D721Med (cell line): ENCODE measurements around the gene AP2S1.

ENCODE experiments used
- DNase-seq: peaks from one replicate; pipeline ENCODE4 v3.0.0; 2011; ENCODE audit warnings: low spot score; ENCODE audit not compliant: insufficient read length
- FAIRE-seq: peaks from 2 replicates; lab custom pipeline; 2011; peaks lifted over from hg19 to GRCh38; lab: Jason Lieb, UNC
- TF ChIP-seq, protein P1 (sequence below): IDR thresholded peaks from 2 replicates; pipeline ENCODE4 v1.5.1; 2012; ENCODE audit warnings: mild to moderate bottlenecking, control low read depth; ENCODE audit not compliant: insufficient read depth; ENCODE audit errors: missing control alignments

Gene AP2S1

DNA sequence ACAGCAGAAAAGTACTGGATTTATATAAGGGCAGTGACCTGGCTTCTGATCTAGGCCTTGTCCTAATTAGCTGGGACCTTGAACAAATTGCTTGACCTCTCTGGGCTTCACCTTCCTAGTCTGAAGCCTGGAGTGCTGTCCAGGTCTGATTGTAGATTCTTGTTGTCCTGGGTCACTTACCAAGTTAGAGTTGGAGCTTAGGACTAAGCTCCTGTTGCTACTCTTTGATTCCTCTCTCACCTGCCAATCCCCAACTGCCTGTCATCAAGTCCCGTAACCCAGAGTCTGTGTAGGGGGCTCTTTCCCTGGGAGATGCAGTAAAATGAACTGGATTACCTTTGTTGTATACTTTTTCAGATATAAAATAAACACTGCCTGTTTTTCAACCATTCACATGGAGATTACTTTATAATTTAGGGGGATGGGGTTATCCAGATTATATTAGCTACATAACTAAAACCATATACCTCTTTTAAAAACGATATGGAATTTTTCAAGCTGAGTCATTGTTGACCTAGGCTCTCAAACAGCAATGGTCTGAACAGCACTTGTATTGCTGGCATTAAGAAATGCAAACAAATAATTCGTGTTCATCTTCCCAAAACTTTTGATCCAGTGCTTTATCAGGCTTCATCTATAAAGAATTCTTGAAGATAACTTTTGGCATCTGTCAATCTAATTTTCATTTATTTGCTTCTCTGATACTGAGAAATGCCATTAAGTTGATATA lies 15.9 kb upstream of the AP2S1 start:
- DNase-seq (no peak), FAIRE-seq (no peak)
- TF ChIP-seq, protein P1, sequence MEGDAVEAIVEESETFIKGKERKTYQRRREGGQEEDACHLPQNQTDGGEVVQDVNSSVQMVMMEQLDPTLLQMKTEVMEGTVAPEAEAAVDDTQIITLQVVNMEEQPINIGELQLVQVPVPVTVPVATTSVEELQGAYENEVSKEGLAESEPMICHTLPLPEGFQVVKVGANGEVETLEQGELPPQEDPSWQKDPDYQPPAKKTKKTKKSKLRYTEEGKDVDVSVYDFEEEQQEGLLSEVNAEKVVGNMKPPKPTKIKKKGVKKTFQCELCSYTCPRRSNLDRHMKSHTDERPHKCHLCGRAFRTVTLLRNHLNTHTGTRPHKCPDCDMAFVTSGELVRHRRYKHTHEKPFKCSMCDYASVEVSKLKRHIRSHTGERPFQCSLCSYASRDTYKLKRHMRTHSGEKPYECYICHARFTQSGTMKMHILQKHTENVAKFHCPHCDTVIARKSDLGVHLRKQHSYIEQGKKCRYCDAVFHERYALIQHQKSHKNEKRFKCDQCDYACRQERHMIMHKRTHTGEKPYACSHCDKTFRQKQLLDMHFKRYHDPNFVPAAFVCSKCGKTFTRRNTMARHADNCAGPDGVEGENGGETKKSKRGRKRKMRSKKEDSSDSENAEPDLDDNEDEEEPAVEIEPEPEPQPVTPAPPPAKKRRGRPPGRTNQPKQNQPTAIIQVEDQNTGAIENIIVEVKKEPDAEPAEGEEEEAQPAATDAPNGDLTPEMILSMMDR: no peak

DNA sequence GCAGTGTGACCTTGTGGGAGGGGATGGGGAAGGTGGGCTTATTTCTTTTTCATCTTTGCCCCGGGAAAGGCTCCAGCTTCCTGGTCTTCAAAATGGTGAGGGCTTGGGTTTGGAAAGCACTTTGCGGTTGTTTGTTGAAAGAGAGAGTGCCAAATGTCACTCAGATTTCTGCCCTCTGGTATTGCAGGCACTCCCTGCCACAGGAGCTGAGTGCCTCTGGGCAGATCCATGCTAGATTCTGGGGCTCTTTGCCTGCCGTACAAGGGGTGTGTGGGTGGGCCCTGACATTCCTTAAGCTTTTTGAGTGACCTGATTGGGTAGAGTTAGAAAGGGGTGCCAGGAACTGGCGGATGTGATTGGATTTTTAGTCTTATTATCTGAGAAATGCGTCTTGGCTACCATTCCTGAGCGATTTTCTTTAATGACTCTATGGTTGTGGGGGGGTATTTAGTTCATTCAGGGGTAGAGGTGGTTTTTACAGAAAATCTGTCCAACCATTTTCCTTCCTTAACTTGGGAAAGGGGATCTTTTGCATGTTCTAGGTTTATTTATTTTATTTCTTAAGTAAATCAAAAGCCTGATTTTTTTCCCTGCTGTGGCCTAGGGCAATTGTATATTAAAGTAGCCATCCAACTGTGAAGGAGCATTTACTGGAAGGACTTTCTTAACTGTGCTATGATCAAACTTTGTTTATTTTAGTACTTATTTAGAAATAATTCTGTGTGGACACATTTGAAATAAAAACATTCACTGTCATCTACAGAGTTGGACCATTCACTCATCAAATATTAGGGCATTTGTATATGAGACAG lies 13.4 kb upstream of the AP2S1 start:
- no peak for DNase-seq
- TF ChIP-seq, protein P1: no peak
- no peak for FAIRE-seq

DNA sequence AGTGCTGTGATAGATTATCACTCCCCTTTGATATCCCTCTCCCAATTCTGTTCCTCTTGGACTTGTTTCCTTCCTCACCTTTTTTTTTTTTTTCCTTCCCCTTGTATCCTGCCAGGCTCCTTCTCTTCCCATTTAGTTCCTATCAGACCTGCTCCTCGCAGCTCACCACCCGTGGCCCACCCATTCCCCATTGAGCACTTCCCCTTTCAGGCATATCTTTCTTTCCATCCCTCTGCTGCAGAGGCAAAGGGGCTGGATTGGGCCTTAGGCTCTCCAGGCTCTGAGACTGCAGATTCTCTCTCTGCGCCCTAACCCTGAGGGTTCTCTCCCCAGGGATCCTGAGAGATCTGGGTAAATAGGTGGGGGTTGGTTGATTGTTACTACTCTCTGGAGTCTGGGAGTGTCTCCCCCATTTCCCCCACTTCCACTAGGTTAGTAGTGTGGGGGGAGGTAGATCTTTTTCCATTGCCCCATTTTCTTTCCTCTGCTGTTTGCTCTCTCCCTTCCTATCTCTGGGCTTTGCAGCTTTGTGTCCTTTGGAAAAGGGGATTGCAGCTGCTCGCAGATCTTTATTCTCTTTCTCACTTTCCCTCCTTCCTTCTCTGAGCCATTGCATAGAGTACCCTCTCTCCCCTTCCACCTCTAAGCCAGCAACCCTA lies 12.5 kb upstream of the AP2S1 start:
- DNase-seq: no peak
- TF ChIP-seq, protein P1: no peak

DNA sequence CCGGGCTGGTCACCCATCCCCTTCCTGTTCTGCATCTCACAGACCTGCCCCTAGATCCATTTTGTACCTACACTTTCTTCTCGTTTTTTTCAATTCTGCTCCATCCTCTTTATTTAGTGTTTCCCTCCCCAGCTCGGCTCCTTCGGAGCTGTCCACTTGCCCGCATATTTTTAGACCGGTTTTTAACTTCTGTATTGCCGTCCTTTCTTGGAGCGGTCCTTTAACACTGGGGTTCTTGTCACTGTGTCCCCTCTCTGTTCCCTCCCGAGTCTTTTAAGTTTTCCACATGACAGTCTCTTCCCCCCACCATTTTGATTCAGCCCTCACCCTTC lies 11.8 kb upstream of the AP2S1 start:
- TF ChIP-seq, protein P1: no peak
- no peak for FAIRE-seq
- no peak for DNase-seq

More for the DNA sequence above, 12.5 kb upstream of the AP2S1 start:
- FAIRE-seq: no peak

DNA sequence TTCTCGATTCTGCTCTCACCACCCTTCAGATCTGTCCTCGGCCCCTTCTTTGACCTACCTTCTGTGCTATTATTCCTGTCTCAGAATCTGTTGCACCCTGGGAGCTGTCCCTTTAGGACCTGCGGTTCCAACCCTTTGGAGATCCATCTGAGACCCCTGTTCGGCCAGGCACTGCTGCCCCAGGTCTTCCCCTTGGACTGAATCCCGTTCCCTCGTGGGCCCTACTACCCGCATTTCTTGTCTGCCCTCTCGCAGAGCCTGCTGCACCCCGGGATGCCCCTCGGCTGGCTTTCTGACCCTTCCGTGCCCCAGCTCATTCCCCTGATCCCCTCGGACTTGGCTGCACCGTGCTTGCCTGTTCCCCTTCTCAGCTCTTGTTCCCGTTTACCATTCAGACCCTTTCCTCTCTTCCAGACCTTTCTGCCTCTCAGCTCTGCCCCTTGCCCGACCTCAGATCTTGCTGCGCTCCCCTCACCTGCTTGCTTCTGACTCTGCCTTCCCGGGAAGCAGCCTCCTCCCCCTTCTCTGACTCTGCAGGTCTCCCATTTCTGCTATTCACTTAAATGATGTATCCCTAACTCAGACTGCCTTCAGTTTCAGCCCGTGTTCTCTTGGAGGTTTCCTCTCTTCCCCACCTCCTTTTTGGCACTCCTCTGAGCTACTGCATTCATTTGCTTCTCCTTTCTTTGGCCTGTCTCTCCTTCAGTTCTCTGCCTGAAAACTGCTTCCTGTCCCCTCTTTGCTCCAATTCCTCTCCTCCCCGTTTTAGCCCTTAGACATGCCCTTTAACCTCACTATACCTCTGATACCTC lies 11.3 kb upstream of the AP2S1 start:
- FAIRE-seq (no peak), DNase-seq (no peak)
- TF ChIP-seq, protein P1: no peak

DNA sequence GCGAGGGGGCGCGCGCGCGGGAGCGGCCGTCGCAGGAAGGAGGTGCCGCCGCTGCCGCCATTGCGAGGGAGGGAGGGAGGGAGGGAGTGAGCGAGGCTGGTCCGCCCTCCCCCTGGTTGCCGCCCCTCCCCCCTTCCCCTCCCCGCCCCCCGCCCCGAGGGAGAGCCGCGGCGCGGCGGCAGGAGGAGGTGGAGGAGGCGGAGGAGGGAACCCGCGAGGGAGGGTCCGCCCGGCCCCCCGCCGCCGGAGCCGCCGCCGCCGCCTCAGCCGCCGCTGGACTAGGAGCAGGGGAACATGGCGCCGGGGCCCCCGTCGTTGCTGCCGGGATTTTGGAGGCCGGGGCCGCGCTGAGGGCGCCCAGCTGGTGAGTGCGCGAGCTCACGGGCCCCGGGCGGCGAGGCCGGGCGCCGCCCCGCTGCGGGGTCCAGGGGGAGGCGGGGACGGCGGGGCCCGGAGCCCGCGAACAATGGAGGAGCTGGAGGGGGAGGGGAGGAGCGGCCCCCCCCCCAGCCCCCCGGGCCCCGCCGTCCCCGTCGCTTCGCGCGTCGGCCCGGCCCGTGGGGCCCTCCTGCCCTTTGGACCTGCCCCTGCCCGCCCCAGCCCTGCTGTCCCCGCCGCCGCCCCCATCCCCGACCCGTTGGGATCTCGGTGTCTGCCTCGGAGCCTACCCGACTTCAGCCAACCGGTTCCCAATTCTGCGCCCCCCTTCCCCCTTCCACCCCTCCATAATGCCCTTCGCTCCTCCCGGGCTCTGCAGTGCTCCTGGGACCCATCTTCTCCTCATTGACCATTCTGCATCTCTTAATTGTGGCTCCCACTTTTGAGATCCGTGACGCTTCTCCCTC lies 10.4 kb upstream of the AP2S1 start, which contains the start of gene ARHGAP35:
Gene ARHGAP35 (plus strand): TSS at position 152 of the 845 bp plus-strand sequence. CDS start 57,679 bp downstream, outside the sequence.
- TF ChIP-seq, protein P1: no peak
- DNase-seq: peak; percentile 77

More for the DNA sequence above, 10.4 kb upstream of the AP2S1 start, which contains the start of gene ARHGAP35:
- FAIRE-seq: no peak
